ENCODE results near the gene RCN2.
"Not testable (repeated sequence)": the region's sequence is repeated elsewhere in the genome, so short reads cannot be mapped to it uniquely, and the experiment has no call there.

Gene RCN2, protein sequence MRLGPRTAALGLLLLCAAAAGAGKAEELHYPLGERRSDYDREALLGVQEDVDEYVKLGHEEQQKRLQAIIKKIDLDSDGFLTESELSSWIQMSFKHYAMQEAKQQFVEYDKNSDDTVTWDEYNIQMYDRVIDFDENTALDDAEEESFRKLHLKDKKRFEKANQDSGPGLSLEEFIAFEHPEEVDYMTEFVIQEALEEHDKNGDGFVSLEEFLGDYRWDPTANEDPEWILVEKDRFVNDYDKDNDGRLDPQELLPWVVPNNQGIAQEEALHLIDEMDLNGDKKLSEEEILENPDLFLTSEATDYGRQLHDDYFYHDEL

DNA sequence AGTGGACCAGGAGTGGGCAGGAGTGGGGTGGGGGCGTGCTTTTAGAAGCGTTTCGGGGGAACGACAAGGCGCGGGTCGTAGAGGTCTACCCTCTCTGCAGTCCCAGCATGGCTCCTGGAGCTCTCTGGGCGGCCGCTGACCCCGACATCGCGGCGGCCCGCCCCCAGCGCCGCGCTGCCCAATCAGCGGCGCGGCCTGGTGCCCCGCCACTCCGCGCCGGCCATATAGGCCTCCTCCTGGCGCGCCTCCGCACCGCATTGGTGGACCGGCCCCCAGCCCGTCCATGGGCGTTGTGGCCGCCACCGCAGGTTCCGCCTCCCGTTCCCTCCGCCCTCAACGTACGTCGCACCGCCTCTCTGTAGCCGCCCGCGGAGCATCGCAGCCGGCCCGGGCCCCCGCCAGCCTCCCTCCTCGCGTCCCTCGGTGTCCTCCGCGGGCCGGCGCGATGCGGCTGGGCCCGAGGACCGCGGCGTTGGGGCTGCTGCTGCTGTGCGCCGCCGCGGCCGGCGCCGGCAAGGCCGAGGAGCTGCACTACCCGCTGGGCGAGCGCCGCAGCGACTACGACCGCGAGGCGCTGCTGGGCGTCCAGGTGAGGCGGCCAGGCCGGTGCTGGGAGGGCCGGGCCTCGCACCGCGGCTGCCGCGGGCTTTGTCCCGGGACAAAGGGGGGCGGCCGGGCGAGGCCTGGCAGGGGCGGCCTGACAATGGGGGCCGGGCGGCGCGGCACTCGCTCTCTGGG is at the start of gene RCN2:
TSS of gene RCN2 (plus strand) at position 353 of the 738 bp plus-strand sequence. CDS start at position 446, 93 bp downstream.
- peak; percentile 94 for DNase-seq

GRCh38 chr15:76885212-76885611 is 46.3 kb upstream of the RCN2 start:
- DNase-seq = no peak

- not testable (repeated sequence) for DNase-seq
These were observed 44.0 kb upstream of the RCN2 start for GRCh38 chr15:76887280-76888141.

- not testable (repeated sequence) for DNase-seq
These were observed 38.7 kb upstream of the RCN2 start for GRCh38 chr15:76892836-76893235.

- DNase-seq = no peak
These were observed 37.4 kb upstream of the RCN2 start for GRCh38 chr15:76894174-76894573.

- DNase-seq = no peak
These were observed 33.4 kb upstream of the RCN2 start for GRCh38 chr15:76898102-76898501.

DNA sequence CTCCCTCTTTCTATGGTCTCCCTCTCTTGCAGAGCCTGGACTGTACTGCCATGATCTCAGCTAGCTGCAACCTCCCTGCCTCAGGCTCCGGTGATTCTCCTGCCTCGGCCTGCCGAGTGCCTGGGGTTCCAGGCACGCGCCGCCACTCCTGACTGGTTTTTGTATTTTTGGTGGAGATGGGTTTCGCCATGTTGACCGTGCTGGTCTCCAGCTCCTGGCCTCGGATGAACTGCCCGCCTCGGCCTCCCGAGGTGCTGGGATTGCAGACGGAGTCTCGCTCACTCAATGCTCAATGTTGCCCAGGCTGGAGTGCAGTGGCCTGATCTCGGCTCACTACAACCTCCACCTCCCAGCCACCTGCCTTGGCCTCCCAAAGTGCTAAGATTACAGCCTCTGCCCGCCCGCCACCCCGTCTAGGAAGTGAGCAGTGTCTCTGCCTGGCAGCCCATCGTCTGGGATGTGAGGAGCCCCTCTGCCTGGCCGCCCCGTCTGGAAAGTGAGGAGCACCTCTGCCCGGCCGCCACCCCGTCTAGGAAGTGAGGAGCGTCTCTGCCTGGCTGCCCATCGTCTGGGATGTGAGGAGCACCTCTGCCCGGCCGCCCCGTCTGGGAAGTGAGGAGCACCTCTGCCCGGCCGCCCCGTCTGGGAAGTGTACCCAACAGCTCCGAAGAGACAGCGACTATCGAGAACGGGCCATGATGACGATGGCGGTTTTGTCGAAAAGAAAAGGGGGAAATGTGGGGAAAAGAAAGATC is 32.2 kb upstream of the RCN2 start:
- DNase-seq = not testable (repeated sequence)

DNA sequence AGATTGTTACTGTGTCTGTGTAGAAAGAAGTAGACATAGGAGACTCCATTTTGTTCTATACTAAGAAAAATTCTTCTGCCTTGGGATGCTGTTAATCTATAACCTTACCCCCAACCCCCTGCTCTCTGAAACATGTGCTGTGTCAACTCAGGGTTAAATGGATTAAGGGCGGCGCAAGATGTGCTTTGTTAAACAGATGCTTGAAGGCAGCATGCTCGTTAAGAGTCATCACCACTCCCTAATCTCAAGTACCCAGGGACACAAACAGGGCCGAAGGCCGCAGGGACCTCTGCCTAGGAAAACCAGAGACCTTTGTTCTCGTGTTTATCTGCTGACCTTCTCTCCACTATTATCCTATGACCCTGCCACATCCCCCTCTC is 31.6 kb upstream of the RCN2 start:
- not testable (repeated sequence) for DNase-seq

- no peak for DNase-seq
These were observed 29.6 kb upstream of the RCN2 start for GRCh38 chr15:76901965-76902364.

GRCh38 chr15:76903251-76903681 is 28.3 kb upstream of the RCN2 start:
- DNase-seq = no peak

GRCh38 chr15:76904461-76905012 is 27.0 kb upstream of the RCN2 start:
- DNase-seq = peak; percentile 71

GRCh38 chr15:76905013-76905839 is 26.3 kb upstream of the RCN2 start, which contains the start of gene SCAPER:
Gene SCAPER (minus strand): TSS chr15:76905340. CDS start chr15:76883817, 21,523 bp downstream.
- peak; percentile 96 for DNase-seq

- no peak for DNase-seq
These were observed 25.7 kb upstream of the RCN2 start for GRCh38 chr15:76905855-76906254.

GRCh38 chr15:76912430-76912829 is 19.1 kb upstream of the RCN2 start:
- DNase-seq = no peak

- DNase-seq = no peak
These were observed 17.8 kb upstream of the RCN2 start for GRCh38 chr15:76913737-76914136.

GRCh38 chr15:76916369-76916768 is 15.2 kb upstream of the RCN2 start:
- DNase-seq = no peak

DNA sequence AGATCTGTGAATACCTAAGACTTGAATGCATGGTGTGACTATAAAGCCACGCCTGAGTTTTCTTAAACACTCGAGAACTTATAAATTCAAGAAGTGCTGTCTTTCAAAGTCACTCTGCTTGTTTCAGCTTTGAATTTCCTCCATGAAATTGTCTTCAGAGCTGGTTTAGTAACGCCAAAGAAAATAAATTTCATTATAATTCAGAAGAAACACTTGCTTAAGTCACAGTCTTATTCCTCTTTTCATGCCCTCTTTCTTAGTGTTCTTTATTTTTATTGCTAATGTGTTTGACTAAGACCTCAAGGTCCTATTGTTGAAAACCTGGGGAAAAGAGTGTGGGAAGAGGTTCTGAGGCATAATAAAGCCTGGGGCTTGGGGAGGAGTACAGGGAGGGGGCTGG is 3.3 kb upstream of the RCN2 start:
- DNase-seq = no peak

GRCh38 chr15:76929011-76929760 is 2.4 kb upstream of the RCN2 start:
- DNase-seq = no peak

DNA sequence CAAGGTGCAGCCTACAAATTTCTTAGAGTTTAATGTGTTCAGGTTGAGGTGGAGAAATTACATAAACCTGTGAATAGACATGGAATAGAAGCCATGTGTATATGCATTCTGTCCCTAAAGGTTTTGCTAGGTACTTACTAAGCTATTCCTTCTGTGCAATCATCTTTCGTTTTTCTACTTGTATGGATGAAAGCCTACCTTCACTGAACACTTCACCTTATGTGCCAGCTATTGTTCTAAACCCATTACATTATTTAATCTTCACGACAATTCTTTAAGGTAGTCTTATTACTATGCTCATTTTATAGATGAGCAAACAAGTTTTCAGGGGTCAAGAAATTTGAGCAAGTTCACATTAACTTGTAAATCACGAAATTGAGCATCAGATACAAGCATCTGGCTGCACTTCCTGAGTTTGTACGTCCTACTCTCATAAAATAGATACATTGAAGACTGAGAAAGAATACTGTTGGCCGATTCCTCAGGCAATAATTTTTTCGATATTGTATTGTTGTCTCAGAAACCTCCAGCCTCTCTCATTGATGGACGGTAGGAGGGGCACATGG is 635 bp upstream of the RCN2 start:
- DNase-seq = no peak
